HUES48 (cell line): ENCODE data around the gene TFR2.

Experiments used
- H3K27ac ChIP-seq: one replicate; pipeline ENCODE4 v1.7.0; 2013; ENCODE audit warnings: low read depth, low read length, inconsistent platforms
- H3K27me3 ChIP-seq: 2 replicates; pipeline ENCODE4 v1.6.1; 2013; ENCODE audit warnings: mild to moderate bottlenecking, low read length; ENCODE audit not compliant: control insufficient read depth, insufficient read depth
- H3K36me3 ChIP-seq: 2 replicates; pipeline ENCODE4 v1.6.1; 2013; ENCODE audit warnings: low read length; ENCODE audit not compliant: control insufficient read depth, insufficient read depth
- H3K4me1 ChIP-seq: 2 replicates; pipeline ENCODE4 v1.6.1; 2013; ENCODE audit warnings: mild to moderate bottlenecking, low read length; ENCODE audit not compliant: control insufficient read depth, insufficient read depth
- H3K4me3 ChIP-seq: 2 replicates; pipeline ENCODE4 v1.5.1; 2013; ENCODE audit warnings: mild to moderate bottlenecking, low read depth, low read length
- H3K9ac ChIP-seq: 2 replicates; pipeline ENCODE4 v1.6.1; 2013; ENCODE audit warnings: mild to moderate bottlenecking, low read depth, low read length, moderate library complexity
- H3K9me3 ChIP-seq: 2 replicates; pipeline ENCODE4 v1.6.1; 2013; ENCODE audit warnings: low read length; ENCODE audit not compliant: control insufficient read depth, insufficient read depth

Gene TFR2

GRCh38 chr7:100582650-100583049, 58.7 kb downstream of the TFR2 start:
- peaks cover 18% of the 10 kb centered on the region for H3K4me1 ChIP-seq
- H3K36me3 ChIP-seq, result peaks cover 34% of the 10 kb centered on the region
- H3K9me3 ChIP-seq, result no peaks in the 10 kb centered on the region
- no peak overlapping the region for H3K9ac ChIP-seq
- H3K27me3 ChIP-seq, result no peaks in the 10 kb centered on the region
- no peak overlapping the region for H3K27ac ChIP-seq
- no peak overlapping the region for H3K4me3 ChIP-seq

DNA sequence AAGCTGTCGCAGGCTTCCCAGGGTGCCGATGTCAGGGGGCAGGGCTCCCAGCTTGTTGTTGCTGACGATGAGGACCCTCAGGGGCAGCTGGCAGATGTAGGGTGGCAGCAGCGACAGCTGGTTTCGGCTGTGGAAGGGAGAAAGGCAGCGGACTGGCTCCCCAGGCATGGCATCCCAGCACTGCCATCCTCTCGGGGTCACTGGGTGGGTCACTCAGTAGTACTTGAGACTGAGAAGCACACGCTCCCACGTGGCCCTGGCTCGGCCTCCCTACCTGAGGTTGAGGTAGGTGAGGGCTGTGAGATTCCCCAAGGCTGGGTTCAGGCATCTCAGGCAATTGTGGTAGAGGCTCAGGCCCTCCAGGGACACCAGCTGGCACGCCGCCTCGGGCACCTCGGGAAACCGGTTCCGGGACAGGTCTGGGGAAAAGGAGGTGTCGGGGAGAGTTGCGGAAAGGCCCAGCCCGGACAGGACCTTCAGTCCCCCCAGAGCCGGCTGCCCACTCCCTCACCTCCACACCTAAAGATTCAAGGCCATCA, 59.2 kb downstream of the TFR2 start:
- H3K9ac ChIP-seq, result no peak overlapping the region
- H3K9me3 ChIP-seq, result no peaks in the 10 kb centered on the region
- H3K4me1 ChIP-seq, result peaks cover 18% of the 10 kb centered on the region
- H3K27me3 ChIP-seq, result no peaks in the 10 kb centered on the region
- H3K27ac ChIP-seq, result no peak overlapping the region
- H3K36me3 ChIP-seq, result peaks cover 37% of the 10 kb centered on the region
- H3K4me3 ChIP-seq, result no peak overlapping the region

DNA sequence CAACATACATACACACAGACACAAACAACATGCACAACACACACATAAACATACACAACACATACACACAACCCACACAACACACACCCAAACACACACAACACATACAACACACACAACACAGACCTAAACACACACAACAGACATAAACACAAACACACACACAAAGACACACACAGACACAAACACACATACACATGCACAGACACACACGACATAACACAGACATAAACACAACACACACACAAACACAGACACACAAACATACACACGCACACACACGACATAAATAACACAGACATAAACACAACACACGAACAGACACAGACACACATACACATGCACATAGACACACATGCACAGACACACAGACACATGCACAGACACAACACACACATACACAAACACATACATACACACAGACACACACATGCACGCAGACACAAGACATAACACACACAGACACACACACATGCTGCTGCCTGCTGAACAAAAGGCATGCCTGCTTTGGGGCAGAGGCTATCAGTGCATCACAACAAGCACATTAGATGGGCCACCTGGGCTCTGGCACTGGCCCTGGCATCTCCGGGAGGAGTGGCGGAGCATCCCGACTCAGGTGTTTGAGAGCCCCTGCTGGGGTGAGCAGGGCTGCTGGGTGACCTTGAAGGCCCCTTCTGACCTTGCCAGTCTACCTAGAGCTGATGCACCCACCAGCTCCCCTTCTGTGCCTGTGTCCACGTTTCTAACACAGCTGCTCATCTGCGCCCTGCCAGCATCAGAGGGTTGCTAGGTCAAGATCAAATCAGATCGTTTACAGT, 60.7 kb downstream of the TFR2 start:
- Histone ChIP-seq H3K9ac (no peak overlapping the region), H3K4me1 (peaks cover 18% of the 10 kb centered on the region), H3K27me3 (no peaks in the 10 kb centered on the region), H3K4me3 (no peak overlapping the region), H3K9me3 (no peaks in the 10 kb centered on the region), H3K36me3 (peaks cover 52% of the 10 kb centered on the region), H3K27ac (no peak overlapping the region)

DNA sequence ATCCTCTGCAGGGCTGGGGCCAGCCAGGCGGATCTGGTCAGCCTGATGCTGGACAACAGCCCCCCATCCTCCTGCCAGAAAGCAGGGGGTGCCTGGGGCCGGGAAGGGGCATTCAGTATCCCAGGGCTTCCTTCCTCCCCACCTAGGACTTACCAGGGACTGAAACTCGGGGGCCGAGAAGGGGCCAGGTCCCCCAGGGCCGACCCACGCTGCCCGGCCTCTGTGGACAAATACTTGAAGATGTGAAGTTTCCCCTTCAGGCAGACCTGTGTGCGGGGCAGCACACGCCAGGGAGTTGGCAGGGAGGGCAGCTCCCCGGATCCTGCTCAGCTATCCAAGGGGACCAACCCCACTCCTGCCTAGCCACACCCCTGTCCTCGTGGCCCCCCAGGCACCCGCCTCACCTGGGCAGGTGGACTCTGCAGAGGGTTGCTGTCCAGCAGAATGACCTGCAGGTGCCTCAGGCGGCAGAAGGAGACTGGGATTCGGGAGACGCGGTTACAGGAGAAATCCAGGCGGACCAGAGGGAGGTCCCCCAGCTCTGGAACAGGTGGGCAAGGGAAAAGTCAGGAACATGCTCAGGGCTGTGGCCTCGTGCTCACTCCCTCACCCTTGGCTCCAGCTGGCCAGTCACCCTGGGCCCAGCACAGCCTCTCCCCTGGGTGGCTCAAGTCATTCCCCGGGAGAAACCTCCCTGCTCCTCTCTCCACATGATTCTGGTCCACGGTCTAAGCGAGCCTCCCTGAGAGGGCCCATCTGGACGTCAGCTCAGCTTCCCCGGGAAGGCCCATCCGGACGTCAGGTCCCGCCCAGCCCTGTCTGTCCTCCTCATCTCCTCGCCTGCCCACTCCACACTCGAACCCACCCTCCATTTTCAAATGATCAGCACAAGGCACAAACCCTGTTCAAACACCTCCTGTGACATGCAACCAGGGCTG, 62.8 kb downstream of the TFR2 start:
- Histone ChIP-seq H3K4me1 (peaks cover 3% of the 10 kb centered on the region), H3K27me3 (no peaks in the 10 kb centered on the region), H3K36me3 (peaks cover 58% of the 10 kb centered on the region), H3K27ac (no peak overlapping the region), H3K9ac (no peak overlapping the region), H3K4me3 (no peak overlapping the region), H3K9me3 (no peaks in the 10 kb centered on the region)

DNA sequence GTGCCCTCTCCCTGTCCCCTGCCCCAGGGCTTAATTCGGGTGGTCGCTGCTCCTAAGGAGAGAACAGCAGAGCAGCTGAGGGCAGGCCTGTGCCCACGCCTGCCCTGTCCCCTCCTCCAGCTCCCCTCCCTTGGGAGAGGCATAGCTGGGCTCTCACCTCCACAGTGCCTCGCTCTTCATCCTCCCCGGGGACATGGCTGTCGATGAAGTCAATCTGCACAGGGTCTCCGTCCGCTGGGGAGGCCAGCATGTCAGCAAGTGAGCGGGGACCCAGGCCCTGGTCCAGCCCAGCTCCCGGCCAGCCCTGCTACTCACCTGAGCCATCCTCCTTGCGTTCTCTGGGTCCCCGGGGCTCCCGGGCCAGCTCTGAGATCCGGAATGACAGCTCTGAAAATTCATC, 63.8 kb downstream of the TFR2 start:
- no peak overlapping the region for H3K4me3 ChIP-seq
- no peaks in the 10 kb centered on the region for H3K9me3 ChIP-seq
- peaks cover 2% of the 10 kb centered on the region; the same call in 1 of the 2 replicates for H3K4me1 ChIP-seq
- no peak overlapping the region for H3K9ac ChIP-seq
- H3K27me3 ChIP-seq, result no peaks in the 10 kb centered on the region
- H3K27ac ChIP-seq, result no peak overlapping the region
- H3K36me3 ChIP-seq, result peaks cover 58% of the 10 kb centered on the region

GRCh38 chr7:100577103-100577502, 64.2 kb downstream of the TFR2 start:
- no peaks in the 10 kb centered on the region for H3K9me3 ChIP-seq
- no peak overlapping the region for H3K27ac ChIP-seq
- peaks cover 5% of the 10 kb centered on the region for H3K4me1 ChIP-seq
- H3K4me3 ChIP-seq, result no peak overlapping the region
- no peaks in the 10 kb centered on the region for H3K27me3 ChIP-seq
- H3K9ac ChIP-seq, result no peak overlapping the region
- H3K36me3 ChIP-seq, result peaks cover 56% of the 10 kb centered on the region

DNA sequence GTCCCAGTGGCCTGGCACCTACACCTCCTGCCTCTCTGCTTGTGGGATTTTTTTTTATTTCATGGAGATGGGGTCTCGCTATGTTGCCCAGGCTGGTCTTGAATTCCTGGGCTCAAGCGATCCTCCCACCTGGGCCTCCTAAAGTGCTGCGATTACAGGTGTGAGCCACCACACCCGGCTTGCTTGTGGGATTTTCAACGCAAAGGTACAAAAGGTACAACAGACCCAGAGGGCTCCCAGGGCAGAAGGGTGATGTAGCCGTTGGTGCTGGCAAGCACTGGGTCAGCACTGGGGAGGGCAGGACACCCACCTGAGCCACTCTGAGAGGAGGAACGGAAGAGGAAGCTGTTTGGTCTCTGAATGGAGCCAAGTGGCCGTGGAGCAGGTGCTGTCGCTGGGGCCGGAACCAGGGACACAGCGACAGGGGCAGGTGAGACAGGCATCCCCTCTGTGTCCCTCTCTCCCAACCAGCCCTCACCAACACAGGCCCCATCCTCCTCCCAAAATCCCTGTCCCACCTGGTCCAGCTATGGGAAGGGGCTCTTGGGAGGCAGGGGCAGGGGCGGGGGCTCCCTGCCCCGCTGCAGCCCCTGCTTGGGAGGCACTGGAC, 64.9 kb downstream of the TFR2 start:
- Histone ChIP-seq H3K4me1 (peaks cover 12% of the 10 kb centered on the region), H3K4me3 (no peak overlapping the region), H3K9ac (no peak overlapping the region), H3K9me3 (no peaks in the 10 kb centered on the region), H3K36me3 (peaks cover 50% of the 10 kb centered on the region), H3K27ac (no peak overlapping the region), H3K27me3 (no peaks in the 10 kb centered on the region)

GRCh38 chr7:100575746-100576383, 65.5 kb downstream of the TFR2 start:
- Histone ChIP-seq H3K27ac (no peak overlapping the region), H3K36me3 (peaks cover 44% of the 10 kb centered on the region), H3K4me3 (no peak overlapping the region), H3K9ac (no peak overlapping the region), H3K27me3 (no peaks in the 10 kb centered on the region), H3K9me3 (no peaks in the 10 kb centered on the region), H3K4me1 (peaks cover 18% of the 10 kb centered on the region)

DNA sequence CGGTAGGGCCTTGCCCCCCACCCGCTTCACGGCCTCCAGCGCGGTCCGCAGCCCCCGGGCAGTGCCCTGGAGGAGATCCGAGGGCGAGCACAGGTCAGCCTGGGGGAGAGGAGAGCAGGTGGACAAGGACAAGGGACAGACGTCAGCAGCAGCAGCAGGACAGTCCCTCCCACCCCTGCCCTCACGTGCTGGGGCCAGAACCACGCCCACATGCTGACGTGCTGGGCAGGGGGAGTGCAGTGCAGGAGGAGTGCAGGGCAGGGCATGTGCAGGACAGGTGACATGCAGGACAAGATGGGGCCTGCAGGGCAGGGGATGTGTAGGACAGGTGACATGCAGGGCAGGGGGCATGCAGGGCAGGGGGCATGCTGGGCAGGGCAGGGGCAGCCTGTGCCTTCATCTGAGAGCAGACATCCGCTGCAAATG, 66.1 kb downstream of the TFR2 start:
- H3K27ac ChIP-seq, result no peak overlapping the region
- H3K36me3 ChIP-seq, result peaks cover 37% of the 10 kb centered on the region
- H3K4me1 ChIP-seq, result peaks cover 20% of the 10 kb centered on the region
- H3K9me3 ChIP-seq, result no peaks in the 10 kb centered on the region
- no peak overlapping the region for H3K9ac ChIP-seq
- H3K4me3 ChIP-seq, result no peak overlapping the region
- no peaks in the 10 kb centered on the region for H3K27me3 ChIP-seq

- no peak overlapping the region for H3K27ac ChIP-seq
- peaks cover 31% of the 10 kb centered on the region for H3K36me3 ChIP-seq
- no peak overlapping the region for H3K4me3 ChIP-seq
- H3K9ac ChIP-seq, result no peak overlapping the region
- no peaks in the 10 kb centered on the region for H3K27me3 ChIP-seq
- H3K4me1 ChIP-seq, result peaks cover 24% of the 10 kb centered on the region
- H3K9me3 ChIP-seq, result no peaks in the 10 kb centered on the region
Observed at GRCh38 chr7:100574362-100575205, 66.8 kb downstream of the TFR2 start.
